GM19372 (cell line): ENCODE measurements around the gene PRKAG1.

Experiments
- ATAC-seq: cut with Tn5 transposase; IDR thresholded peaks from one replicate; pipeline ENCODE4 v1.9.1; 2021; ENCODE audit warnings: mild to moderate bottlenecking, low read depth, moderate library complexity; ENCODE audit not compliant: unreplicated experiment

The PRKAG1 gene

DNA sequence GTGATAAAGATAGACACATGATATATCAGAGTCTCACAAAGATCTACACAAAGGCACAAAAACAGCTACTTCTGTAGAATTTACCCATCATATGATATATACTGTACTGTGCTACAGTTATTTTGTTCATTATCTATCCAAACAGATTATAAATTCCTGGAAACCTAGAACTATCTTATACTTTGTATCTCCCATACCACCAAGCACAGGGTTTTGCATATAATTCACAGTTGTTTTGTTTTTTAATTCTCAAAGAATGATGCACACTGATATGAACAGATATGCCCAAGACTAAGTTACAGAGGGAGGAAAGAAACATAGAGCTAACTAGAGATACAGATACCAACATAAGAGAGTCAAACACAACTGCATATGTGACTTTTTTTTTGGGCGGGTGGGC lies 3.4 kb downstream of the PRKAG1 start:
- ATAC-seq: no peak

DNA sequence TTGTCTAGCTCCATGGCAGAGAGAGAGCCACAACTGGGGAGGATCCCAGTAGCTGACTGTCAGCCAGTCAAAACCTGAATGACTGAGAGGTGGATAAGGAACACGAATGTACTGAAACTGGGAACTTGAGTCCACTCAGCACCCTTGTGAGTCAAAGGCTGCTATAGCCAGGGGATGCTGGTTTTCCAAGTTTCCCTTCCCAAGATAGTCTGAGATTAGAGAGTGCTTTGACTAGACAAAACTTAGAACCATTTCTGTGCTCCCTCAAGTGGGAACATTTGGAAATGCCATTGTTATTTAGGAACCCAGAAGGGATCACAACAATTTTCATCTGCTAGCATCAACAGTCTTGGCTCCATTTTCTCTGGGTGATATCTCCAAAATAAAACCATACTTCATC lies 4.0 kb downstream of the PRKAG1 start:
- ATAC-seq: no peak

DNA sequence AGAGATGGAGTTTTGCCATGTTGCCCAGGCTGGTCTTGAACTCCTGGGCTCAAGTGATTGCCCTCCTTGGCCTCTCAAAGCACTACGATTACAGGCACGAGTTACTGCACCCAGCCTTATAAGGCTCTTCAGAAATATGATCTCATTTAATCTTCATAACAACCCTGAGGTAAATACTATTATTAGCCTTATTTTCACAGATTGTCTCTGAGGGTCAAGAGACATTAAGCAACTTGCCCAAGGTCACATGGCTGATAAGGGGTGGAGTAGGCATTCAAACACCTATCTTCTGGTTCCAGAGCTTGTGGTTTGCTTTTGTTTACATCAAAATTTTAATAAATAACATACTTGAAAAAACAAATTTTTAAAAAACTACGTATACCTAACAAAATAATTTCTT lies 5.1 kb downstream of the PRKAG1 start:
- no peak for ATAC-seq

DNA sequence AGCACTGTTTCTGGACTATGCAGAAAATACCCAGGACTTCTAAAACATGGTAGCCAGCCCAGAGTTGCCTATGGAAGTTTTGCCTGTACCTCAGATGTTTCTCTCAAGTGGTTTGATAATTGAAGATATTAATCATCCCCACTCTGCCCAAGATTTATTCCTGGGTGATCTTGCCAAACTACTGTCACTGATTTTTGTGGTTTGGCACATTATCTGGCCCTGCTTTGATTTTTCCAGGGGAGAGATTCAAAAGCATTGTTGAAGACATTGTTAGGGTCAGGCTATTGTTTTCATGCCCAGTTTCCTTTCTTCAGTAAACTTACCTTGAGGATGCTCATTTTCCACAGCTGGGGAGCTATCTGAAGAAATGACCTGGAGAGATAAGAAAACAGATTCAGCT lies 5.8 kb downstream of the PRKAG1 start:
- no peak for ATAC-seq

DNA sequence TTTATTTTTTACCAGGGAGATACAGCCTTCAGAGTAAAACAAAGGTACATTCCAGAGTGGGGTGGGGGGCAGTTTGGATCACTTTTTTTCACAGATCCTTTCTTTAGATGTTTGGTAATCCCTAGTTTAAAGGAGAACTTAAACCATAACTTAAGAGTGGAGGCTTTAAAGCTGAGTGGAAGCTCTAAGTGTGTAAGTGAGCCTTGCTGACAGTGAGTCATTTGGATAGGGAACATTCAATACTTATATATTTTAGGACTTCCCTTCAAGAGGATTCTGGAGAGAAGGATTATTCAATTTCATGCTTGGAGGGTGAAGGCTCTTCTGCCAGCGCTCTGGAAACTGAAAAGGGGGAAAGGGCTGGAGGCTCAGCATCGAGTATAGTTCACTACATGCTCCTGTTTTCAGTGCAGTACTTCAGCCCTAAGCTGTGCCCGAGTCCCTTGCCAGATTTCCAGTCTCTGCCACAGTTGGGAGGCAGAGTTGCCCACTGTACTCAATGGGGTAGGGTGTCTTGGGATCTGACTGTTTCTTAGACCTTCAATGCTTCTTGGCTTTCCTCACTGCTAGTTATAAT lies 8.4 kb downstream of the PRKAG1 start:
- no peak for ATAC-seq

DNA sequence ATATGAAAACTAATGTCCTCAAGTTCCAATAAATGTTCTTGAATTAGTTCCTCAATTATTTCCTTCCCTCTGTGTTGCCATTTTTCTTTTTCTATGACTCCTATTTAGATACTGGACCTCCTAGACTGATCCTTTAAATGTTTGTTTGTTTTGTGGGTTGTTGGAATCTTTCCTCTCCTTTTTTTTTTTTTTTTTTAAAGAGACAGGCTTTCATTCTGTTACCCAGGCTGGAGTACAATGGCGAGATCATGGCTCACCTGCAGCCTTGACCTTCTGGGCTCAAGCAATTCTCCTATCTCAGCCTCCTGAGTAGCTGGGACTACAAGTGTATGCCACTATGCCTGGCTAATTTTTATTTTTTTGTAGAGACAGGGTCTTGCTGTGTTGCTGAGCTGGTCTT lies 9.6 kb downstream of the PRKAG1 start:
- no peak for ATAC-seq

DNA sequence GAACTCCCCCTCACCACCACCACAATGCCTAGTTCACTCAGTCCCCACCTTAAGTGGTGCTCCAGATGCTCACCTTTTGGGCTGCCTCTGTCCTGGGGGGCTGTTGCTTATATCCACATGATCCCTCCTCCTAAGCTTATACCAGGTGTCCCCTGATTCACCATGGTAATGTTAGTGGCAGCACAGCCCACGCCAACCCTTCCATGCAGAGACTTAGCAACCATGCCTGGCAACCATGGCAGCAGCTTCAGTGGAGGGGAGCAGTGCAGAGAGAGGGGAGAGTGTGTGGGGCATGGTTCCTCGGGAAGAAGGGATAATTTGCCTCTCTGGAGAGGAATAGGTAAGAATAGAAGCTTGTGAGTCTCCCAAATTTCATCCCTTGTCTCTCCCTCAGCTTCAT lies 18.2 kb downstream of the PRKAG1 start:
- no peak for ATAC-seq

DNA sequence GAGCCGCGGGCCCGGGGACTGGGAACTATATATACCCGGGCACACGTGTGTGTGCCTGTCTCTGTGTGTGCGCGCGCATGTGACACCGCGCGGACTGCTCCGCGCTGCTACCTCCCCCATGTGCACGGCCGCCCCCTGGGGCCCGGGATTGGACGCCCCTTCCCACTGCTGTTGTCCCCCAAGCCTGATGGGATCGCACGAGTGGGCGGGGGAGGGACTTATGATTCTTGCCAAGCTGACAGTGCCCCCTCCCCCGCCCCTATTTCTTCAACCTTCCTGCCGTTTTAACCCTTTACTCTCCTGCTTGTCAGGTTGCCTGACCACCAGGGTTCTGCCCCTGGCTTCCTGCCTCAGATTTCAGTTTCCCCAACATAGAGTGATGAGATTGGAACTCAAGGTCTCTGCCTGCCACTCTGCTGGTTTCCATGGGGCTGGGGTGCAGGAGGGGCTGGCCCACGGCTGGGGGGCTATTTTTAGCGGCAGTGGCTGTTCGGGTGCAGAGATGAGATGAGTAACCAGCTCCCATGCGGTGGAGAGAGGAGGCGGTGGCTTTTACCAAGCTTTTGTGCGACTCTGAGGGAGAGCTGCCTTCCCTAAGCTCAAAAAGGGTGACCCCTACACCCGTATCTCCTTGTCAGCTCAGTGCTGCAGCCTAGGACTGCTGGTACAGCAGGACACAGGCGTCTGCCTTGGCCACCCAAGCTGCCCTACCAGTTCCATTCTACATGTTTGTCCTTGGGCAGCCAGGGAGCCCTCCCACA lies 19.0 kb downstream of the PRKAG1 start, which contains the start of gene DDN:
Gene DDN, minus strand, starts transcription at position 5 of the 761 bp plus-strand sequence. CDS start 88 bp downstream, outside the sequence.
- no peak for ATAC-seq

DNA sequence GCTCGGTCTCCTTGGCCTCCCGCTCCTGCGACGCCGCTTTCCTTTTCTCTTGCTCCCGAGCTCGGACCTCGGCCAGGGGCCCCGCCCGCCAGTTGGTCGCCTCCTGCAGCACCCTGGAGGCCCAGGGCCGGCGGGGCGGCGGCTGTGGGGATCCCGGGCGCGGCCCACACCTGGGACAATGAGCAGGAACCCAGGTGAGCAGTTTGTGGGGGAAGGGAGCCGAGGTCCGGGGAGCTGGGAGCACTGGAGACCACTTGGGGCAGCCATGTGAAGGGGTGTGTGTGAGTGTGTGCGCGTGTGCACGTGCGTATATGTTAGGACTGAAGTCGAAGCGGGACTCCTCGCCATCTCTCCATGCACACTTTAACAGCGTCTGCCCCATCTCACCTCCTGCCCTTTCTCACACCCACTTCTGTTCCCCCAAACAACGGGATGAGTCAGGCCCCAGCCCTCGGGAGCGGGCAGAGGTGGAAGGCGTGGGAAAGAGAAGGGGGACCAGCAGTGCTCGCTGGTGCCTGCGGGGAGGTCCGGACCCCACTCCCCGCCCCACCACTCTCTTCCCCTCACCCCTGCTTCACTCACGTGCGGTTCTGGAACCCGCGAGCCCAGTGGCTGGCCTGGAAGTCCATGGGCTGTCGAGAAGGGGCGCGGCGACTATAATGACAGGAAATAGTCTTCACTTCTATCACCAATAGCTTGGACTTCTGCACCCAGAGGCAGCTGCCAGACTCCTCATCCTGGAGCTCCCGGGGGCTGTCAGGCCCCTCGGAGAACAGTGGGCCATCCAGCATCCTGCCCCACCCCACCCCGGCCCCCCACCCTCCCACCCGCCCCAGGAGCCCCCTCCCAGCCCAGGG lies 19.9 kb downstream of the PRKAG1 start:
- no peak for ATAC-seq

DNA sequence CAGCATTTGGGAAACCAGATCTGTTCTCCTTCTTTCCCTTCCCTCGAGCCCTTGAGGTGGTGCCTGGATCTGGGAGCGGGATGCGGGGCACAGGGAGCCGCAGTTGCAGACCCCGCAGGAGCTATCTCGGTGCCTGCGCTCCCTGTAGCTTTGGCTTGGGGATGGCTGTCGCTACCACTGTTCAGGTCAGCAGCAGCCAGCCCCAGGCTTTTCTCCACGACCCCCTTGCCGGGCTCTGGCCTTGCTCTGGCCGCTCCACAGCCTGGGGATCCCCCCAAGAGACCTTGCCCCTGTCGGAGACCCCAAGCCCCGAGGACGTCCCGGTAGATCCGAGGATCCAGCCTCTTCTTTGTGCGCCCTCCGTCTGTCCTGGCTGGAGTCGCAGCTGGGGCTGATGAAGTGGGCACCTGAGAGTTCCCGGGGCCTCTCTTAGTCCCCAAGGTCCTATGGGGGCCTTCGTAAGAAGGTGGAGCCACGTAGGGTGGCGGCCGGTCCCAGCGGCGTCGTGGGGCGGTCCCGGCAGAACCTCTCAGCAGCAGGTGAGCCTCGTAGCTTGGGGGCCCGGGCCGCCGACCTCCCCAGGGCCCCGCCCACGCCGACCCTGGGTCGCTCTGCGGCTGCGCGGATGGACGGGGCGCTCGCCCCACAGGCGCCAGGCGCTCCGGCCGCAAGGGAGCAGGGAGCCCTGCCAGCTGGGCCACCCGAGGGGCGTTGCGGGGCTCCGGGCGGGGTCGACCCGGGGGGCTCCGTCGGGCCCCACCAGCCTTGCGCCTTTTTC lies 20.7 kb downstream of the PRKAG1 start:
- no peak for ATAC-seq

DNA sequence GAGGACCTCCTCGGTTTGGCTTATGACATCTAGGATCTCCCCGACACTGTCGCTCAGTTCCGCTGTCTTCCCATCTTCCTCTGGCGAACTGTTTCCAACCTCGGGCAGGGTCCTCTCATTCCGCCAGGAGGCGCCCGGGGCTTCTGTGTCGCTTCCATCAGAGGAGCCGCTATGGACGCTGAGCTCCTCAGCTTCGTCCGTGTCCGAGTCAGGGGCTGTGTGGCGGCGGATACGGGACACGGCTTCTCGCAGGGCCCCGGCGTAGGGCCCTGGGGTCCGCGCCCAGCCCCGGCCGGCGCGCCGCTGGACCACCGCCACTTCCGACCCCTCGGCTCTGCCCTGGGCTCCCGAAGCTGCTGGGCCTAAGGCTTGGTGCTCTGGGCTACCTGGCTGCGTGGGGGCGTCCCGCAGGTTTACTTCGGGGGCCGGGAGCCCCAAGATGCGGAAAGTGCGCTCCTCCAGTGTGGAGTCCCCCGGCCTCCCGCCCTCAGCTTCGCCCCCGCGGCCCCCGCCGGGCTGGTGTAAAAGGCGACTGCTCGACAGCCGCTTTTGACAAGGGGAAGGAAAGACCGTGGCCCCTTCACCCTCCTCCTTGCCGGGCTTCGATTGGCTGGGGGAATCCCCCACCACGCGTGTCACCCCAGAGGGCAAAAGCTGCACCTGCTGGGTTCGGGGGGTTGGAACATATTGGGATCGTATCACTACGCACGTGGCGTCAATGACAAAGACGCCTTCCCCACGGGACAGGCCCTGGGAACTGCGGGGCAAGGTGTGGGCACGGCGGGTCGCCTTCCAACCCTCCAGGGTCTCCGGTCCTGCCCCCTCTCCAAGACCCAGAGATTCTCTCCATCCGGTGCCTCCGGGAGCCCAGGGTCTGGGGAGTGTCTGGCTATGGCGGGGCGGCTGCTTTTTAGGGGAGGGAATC lies 21.5 kb downstream of the PRKAG1 start:
- ATAC-seq: no peak

DNA sequence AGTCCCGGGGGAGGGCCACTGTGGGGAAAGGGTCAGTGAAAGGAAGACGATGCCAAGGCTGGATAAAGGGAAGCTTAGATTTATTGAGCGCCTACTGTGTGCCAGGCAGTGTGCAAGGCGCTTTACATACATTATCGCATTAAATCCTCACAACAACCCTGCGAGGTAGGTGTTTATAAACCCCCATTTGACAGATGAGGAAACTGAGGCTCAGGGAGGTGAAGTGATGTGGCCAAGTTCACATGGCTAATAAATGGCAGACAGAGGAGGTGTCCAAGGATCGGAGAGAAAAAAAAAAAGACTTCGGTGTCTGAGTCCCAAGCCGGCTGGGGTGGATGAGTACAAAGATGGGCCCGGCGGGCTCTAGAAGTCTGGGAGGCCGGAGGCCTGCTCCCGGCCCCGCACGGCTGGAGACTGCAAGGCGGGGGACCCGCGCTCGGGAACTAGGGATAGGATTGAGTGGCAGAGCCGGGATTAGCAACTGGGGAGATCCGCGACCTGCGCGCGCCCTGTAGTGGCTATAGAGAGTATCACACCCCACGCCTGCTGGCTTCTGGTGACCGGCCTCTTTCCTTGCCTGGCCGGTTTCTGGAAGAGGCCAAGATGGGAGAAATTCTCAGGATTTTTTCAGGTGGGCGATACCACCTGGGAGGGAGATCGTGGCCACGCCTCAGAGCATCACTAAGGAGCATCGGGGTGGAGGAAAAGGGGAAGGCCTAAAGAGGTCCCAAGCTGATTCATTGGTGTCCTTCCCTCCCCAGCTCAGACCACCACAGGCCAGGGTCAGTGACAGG lies 23.3 kb downstream of the PRKAG1 start:
- ATAC-seq: no peak

DNA sequence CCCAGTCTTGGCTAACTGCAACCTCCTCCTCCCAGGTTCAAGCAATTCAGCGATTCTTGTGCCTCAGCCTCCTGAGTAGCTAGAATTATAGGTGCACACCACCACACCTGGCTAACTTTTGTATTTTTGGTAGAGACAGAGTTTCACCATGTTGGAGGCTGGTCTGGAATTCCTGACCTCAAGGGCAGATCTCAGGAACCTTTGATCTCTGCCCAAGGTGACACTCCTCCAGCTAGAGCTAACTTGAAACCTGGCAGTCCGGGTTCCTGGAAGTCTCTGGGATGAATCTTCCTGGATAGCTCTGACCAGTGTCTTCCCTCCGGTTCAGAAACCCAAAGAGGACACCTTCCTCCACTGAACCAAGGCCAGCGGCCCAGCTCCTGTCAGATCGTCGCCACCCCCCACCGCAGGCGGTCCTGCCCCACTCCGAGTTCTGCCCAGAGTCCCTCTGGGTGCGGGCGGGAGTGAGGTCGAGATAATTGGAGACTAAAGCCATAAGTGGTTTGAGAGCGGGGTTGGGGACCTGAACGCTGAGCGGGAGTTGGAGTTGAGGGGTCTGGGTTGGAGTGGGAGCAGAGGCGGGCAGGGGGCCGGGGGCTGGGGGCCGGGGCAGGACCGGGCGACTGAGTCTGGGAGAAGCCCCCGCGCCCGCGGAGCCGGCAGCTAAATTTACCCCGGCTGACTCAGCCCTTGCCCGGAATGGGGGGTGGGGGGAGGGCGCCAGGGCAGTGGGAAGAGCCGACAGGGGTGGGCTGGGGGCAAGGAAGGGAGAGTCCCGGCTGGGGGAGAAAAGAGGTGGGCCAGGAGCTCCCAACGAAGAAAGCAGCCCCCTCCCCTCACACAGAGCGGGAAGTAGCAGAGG lies 24.1 kb downstream of the PRKAG1 start:
- no peak for ATAC-seq

DNA sequence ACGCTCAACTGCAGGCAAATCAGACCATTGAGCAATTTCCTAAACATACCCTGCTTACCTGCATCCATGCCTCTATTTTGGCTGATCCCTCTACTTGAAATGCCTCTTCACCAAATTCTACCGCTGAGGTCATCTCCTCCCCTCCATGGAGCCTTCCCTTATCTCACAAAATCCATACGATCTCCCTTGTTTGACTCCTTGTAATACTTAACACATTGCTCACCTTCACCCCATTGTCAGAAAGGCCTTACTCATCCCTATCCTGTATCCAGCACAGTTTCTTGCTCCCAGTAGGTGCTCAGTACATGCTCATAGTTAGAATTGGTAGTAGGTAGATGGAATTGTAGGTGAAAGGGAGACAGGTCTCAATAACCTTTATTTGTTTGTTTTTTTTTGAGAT lies 24.8 kb downstream of the PRKAG1 start:
- ATAC-seq: no peak

DNA sequence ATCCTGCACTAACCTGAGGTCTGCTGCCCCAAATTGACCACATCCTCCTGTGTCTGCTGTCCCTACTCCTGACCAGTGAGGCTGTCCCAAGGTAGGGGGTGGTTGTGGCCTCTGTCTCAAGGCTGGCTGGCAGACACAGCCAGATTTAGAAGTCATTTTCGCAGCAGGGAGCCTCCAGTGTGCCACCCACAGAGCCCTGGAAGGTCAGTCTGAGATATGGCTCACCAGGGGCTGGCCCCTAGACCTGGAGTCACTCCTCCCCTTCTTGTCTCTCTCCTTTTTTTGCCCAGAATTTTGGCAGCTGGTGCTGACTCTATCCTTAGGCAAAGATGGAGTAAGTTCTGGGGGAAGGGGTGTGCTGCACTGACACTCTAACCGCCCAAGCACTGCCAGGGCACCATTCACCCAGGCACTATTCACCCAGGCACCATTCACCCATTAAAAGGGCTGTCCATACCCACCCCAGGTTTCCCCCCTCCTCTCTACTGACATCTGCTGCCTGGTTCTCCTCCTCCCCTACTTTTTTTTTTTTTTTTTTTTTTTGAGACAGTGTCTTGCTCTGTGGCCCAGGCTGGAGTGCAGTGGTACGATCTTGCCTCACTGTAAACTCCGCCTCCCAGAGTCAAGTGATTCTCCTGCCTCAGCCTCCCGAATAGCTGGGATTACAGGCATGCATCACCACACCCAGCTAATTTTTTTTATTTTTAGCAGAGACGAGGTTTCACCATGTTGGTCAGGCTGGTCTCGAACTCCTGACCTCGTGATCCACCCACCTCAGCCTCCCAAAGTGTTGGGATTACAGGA lies 27.1 kb downstream of the PRKAG1 start:
- no peak for ATAC-seq

DNA sequence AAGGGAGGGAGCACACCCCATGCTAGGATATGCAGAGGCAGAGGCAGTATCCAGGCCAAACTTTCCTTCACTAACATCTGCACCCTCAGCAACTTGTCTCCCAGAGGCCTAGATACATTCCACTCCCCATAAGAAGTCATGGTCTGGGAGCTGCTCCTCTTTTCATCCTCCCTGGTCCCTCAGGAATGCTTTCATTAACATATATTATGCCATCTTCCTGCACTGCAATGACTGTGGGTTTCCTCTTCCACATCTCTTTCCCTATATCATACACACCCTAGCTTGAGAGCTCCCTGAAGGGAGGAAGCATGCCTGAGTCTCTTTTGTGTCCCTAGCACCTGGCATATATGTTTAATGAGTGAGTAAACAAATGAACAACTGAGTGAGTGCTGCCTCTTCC lies 28.0 kb downstream of the PRKAG1 start:
- no peak for ATAC-seq

DNA sequence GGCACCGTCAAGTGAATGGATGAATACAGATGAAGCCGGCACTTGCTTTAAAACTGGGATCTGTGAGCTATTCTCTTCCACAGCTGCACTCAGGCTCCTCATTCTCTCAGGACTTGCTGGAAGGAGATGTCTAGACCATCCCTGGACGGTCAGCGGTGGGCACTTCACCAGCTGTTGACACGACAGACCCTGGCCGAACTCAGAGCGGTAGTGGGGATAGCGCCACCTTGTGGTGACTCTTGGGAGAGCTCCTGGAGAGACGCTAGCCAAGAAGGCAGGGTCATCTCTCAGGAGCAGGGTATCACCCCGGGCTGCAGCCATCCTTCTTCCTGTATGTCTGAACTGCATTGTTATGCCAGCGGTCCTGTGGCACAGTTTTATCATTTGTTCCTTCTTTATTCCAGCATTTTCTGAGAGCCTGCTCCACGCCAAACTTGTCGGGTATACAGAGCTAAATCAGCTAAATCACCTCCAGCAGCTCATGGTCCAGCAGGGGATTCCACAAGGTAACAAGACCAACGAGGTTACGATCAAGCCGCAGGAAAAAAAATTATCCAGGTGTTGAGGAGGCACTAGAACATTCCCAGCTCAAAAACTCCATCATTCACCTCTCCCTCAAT lies 30.4 kb downstream of the PRKAG1 start:
- ATAC-seq: no peak
